NCI-H748 treated with DMSO at 0.1 percent for 48 hours (cell line): ENCODE measurements around the gene TMEM229A.
"Not testable (repeated sequence)": the region's sequence is repeated elsewhere in the genome, so short reads cannot be mapped to it uniquely, and the experiment has no call there.

ENCODE experiments used
- DNase-seq: peaks from one replicate; lab custom pipeline; 2025; lab: John Stamatoyannopoulos, UW

Gene TMEM229A

GRCh38 chr7:124032369-124033094, at the start of gene TMEM229A:
Gene TMEM229A (minus strand): TSS chr7:124033067. CDS start chr7:124033003, 64 bp downstream.
- peak; percentile 36 for DNase-seq

DNA sequence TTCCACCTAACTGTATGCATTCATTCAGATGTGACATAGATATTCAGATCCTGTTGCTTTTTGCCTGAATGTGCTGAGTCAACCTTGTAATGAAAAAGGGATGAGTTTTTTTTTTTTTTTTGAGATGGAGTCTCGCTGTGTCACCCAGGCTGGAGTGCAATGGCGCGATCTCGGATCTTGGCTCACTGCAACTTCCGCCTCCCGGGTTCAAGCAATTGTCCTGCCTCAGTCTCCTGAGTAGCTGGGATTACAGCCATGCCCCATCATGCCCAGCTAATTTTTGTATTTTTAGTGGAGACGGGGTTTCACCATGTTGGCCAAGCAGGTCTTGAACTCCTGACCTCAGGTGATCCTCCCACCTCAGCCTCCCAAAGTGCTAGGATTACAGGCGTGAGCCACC, 49.4 kb upstream of the TMEM229A start:
- not testable (repeated sequence) for DNase-seq

DNA sequence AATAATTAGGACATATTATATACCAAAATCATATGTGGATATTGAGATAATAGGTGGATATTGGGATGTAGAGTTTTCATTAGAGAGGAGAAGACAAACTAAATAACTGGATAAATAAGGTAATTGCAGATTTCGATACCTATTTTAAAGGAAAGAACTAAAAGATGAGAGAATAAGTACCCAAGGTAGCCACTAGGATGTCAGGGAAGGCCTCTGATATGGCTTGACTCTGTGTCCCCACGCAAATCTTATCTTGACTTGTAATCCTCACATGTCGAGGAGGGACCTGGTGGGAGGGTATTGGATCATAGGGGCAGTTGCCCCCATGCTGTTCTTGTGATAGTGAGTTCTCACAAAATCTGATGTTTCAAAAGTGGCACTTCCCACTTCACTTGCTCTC, 44.7 kb upstream of the TMEM229A start:
- no peak for DNase-seq

- no peak for DNase-seq
These were observed 44.0 kb upstream of the TMEM229A start for GRCh38 chr7:124076841-124077240.

- DNase-seq: no peak
These were observed 41.1 kb upstream of the TMEM229A start for GRCh38 chr7:124074007-124074406.

DNA sequence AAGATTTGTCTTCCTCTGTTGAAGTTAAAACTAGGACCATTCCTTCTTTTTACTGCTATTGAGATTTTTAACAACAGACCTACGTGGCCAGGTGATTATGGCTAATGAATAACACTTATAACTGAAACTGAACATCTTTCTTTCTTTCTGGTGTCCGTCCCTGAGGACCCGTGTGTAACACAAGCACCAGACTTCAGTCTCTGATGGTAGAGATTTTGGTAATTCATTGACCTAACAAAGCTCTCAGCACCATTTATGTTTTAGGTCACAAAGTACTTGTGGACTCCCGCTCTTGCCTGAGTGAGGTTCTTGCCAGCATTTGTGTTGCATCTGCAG, 40.4 kb upstream of the TMEM229A start:
- DNase-seq: no peak

DNA sequence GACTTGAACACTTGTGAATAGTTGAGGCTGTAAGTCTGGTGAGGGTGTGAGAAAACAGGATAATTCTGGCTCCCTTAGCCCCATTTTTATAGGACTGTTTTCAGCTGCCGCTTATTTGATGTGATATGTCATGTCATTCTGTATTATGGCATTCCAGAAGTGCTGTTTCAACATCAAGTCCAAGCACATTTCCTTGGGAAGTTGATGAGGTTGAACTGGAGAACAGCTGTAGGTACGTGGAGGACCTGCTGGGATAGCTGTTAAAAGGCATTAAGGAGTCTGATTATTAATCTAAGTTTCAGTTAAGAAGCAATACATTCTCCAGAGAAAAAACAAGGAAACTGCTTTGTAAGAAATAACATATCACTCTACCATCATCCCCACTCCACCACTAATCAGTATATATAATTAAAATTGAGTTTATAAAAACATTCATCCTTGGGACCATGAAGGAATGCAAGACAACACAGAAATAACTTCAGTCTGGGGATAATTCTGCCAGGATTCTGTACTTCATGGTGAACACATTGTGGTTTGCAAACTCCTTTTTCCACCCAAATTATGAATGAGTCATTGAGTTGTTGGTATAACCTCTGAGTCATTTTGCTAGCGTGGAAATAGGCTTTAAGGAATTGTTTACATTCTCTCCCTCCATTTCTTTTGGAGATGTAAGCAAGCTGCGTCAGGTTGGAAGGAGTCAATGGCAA, 39.9 kb upstream of the TMEM229A start:
- no peak for DNase-seq

- DNase-seq: no peak
These were observed 39.0 kb upstream of the TMEM229A start for GRCh38 chr7:124071843-124072242.

DNA sequence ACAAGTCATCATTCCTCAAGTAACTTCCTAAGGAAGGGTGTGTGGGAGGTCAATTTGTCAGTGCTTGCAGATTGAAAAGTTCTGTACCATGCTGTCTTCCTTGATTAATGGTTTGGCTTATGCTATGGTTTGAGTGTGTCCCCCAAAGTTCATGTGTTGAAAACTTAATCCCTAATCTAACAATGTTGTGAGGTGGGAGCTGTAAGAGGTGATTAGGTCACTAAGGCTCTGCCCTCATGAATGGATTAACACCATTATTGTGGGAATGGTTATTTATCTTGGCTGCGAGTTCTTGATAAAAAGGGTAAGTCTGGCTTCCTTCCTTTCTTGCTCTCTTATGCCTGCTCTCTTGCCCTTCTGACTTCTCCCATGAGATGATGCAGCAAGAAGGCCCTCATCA, 29.3 kb upstream of the TMEM229A start:
- no peak for DNase-seq

- no peak for DNase-seq
These were observed 27.7 kb upstream of the TMEM229A start for GRCh38 chr7:124060528-124060927.

DNA sequence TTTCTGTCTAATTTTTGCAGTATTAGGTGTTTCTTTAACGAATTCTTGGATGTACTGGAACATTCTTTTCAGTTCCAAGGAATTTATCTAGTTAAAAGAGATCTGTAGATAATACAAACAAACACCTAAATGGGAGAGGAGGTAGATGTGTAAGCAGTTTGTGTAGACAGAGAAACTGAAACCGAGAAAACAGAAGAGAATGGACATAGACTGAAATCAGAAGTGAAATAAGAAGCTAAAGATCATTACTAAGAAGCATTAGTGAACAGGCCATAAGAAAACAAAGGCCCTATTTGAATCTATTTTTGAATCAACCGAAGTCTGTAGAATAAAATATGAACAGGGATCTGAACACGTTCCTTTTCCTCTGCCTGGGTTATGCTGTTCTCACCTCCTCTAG, 26.5 kb upstream of the TMEM229A start:
- DNase-seq: no peak

DNA sequence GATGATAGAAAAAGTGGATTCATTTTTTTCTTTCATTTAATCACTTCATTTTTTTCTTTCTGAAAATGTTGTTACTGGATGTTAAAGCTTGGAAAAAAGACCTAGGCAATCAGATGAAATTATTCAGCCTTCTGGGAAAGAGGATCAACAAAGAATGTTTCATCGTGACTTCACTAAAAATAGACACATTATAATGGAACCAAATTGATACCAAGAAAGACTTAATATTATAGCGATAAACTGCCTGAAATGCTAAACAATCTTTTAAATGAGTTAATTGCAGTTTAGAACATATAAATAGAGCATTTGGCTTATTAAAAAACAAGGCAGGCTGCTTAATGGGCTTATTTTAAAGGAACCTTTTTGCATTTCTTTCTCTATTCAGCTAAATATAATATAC, 25.6 kb upstream of the TMEM229A start:
- DNase-seq: no peak

- no peak for DNase-seq
These were observed 25.0 kb upstream of the TMEM229A start for GRCh38 chr7:124057872-124058271.

DNA sequence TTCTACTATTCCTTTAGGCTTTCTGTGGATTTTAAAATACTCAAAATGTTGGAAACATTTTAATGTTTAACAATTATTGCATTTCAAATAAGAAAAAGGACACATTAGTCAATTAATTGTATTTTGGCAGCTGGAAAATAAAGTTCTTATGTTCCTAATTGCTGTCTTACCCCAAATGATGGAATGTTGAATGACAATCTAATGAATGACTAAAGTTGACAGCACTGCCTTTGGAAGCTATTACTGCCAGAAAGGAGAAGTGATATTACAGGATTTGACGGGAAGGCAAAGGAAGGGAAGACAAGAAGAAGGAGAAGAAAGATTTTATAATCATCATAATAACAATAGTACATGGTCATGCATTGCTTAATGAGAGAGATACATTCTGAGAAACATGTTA, 23.4 kb upstream of the TMEM229A start:
- no peak for DNase-seq

GRCh38 chr7:124051681-124052377, 19.0 kb upstream of the TMEM229A start:
- DNase-seq: no peak

DNA sequence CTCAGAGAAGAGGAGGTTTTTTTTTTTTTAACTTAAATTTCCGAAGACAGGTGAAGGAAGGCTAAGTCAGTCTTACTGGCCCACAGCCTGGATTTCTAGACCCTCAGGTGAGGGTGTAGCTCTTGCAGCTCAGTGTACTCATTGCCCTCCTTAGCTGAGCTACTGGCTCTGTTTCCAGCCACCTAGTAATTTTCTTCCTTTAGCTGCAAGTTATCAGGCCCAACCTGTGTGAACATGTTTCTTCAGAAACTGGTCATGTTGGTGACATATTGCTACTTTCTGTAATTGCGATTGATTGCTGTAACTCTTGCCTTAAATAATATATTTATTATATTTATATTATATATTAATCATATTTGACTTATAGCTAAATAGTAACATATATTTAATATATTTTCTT, 10.0 kb upstream of the TMEM229A start:
- DNase-seq: no peak

- DNase-seq: no peak
These were observed 8.6 kb upstream of the TMEM229A start for GRCh38 chr7:124041439-124041838.

GRCh38 chr7:124037902-124038301, 5.0 kb upstream of the TMEM229A start:
- DNase-seq: not testable (repeated sequence)

DNA sequence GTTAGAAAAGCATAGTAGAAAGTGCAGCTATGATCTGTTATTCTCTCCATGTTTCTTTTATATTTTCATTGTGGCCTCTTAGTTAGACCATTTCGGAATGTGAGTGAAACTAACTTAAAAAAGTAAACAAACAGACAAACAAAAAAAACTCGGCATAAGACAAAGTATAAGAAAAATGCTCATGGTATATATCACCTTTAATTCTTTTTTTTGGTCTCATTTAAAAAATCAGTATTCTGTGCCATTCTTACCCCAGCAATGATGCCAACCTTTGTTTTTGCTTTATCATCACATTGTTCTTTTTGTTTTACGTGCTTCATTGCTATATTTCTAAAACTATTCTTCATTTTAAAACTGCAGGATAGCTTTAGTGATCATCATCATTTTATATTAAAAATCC, 2.8 kb upstream of the TMEM229A start:
- DNase-seq: no peak

DNA sequence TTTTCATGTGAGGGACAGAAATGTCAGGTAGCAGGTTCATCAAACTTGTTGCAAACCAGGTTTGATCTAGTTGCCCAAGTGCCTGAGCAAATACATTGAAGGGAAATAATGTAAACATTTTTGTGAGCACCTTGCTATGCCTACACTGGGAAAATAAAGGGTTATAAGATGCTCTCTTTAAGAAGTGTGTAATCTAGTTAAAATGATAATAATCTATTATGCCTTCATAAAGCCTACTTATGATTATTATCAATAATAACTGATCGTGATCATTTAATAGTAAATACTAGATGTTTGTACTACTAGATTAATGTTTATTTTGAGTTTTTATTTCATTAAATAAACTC, 1.9 kb upstream of the TMEM229A start:
- DNase-seq: no peak

DNA sequence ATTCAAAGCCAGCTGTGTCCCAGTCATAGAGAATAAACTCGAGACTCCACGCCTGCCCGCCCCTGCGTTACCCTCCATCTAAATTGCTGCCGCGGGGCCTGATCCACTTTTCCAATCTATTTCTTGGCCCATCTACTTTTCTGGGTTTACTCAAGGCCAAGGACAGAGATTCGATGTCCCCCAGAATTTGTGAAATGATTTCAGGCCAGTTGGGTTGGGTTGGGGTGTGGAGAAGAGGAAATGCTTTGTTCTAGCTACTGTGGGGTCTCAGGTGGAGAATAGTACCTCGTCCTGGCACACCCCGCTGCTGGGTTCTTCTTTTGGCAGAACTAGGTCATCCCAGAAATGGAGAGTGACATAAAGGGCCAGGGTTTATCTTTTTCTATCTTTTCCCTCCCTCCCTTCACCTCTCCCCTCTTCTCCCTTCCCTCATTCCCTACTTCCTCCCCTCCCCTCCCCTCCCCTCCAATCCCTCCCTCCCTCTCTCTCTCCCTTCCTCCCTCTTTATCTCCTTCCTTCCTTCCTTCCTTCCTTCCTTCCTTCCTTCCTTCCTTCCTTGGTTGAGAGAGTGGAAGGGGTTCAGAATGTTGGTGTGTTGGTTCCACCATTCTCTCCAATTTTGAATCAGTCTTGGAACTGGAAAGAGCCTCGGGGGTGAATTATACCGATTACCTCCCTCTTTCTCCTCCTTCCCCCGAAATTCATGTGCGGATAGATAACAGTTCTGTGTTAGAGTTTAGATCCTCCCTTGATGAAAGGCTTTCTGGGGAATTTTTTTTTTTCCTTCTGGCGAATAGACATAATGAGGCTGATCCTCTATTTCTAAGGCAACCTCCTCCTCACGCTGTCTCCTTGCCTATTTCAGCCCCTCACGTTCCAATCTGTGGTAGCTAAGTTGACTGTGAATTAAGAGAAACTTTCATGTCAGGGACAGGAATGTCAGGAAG, 1.2 kb upstream of the TMEM229A start:
- DNase-seq: no peak
